Measurements from ENCODE around the gene PMAIP1. TPM values are rescaled to one million over a fixed set of nuclear protein-coding genes. Genes with fewer than 3 reads are reported as not detected.

PMAIP1 gene
- total RNA-seq, 1 donor from 2014 or later: 4.9 TPM

- Mint-ChIP-seq H3K4me3 (ENCODE audit: low read depth) (no peak overlapping the region), H3K36me3 (ENCODE audit: insufficient read depth) (no peaks in the 10 kb centered on the region), H3K9me3 (ENCODE audit: low read depth) (no peaks in the 10 kb centered on the region), H3K27me3 (peaks cover 3% of the 10 kb centered on the region), H3K4me1 (ENCODE audit: low read depth) (no peaks in the 10 kb centered on the region), H3K27ac (no peak overlapping the region)
- TF ChIP-seq, protein P1, sequence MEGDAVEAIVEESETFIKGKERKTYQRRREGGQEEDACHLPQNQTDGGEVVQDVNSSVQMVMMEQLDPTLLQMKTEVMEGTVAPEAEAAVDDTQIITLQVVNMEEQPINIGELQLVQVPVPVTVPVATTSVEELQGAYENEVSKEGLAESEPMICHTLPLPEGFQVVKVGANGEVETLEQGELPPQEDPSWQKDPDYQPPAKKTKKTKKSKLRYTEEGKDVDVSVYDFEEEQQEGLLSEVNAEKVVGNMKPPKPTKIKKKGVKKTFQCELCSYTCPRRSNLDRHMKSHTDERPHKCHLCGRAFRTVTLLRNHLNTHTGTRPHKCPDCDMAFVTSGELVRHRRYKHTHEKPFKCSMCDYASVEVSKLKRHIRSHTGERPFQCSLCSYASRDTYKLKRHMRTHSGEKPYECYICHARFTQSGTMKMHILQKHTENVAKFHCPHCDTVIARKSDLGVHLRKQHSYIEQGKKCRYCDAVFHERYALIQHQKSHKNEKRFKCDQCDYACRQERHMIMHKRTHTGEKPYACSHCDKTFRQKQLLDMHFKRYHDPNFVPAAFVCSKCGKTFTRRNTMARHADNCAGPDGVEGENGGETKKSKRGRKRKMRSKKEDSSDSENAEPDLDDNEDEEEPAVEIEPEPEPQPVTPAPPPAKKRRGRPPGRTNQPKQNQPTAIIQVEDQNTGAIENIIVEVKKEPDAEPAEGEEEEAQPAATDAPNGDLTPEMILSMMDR (IDR thresholded peaks at IDR 0.05; ENCODE audit: unreplicated experiment): no peak
- DNase-seq (ENCODE audit: low spot score, unreplicated experiment): no peak
Measured at GRCh38 chr18:59921384-59921891, 21.6 kb downstream of the PMAIP1 start.

DNA sequence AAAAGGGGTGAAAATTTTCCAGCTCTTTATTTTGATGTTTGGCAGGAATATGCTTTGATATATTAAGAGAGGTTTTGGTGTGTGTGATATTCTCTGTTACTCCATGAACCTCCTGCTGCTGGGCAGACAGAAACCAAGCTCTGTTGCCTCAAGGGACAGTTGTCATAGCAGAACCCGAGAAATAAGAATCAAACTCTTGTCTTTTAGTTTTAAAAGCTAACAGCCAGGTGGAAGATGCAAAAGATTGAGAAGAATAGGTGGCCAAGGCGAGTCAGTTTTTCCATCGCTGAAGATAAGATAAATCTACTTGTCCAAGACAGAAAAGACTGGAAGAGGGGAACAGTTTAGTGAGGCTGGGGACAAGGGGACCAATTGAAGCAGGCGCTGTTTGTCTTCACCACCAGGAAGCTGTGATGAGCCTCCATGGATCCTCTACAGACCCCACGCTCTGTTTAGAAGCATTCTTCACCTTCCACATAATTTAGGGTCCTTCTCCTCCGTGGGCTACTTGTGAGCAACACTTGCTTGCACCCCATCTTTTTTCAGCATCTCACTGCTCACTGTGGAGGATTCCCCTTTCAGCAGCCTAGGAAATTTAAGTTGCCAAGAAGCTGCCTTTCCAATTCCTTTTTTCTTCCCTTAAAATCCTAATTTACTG, 23.9 kb downstream of the PMAIP1 start:
- H3K4me3 Mint-ChIP-seq (ENCODE audit: low read depth): no peak overlapping the region
- no peaks in the 10 kb centered on the region for H3K36me3 Mint-ChIP-seq (ENCODE audit: insufficient read depth)
- TF ChIP-seq, protein P1 (IDR thresholded peaks at IDR 0.05; ENCODE audit: unreplicated experiment): no peak
- no peak for DNase-seq (ENCODE audit: low spot score, unreplicated experiment)
- no peaks in the 10 kb centered on the region for H3K4me1 Mint-ChIP-seq (ENCODE audit: low read depth)
- no peak overlapping the region for H3K27ac Mint-ChIP-seq
- no peaks in the 10 kb centered on the region for H3K9me3 Mint-ChIP-seq (ENCODE audit: low read depth)
- peaks cover 3% of the 10 kb centered on the region for H3K27me3 Mint-ChIP-seq

DNA sequence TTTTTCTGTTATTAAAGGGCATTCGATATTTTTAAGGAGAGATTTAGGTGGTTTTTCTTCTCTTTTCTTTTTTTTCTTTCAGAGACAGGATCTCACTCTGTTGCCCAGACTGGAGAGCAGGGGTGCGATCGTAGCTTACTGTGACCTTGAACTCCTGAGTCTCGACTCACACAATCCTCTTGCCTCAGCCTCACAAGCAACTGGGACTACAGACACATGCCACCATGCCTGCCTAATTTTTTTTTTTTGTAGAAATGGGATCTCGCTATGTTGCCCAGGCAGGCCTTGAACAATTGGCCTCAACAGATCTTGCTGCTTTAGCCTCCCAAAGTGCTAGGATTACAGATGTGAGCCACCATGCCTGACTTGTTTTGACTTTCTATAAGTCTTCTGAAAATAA, 26.3 kb downstream of the PMAIP1 start:
- TF ChIP-seq, protein P1 (IDR thresholded peaks at IDR 0.05; ENCODE audit: unreplicated experiment): no peak
- no peaks in the 10 kb centered on the region for H3K36me3 Mint-ChIP-seq (ENCODE audit: insufficient read depth)
- no peak for DNase-seq (ENCODE audit: low spot score, unreplicated experiment)
- no peaks in the 10 kb centered on the region for H3K4me1 Mint-ChIP-seq (ENCODE audit: low read depth)
- H3K4me3 Mint-ChIP-seq (ENCODE audit: low read depth): no peak overlapping the region
- no peaks in the 10 kb centered on the region for H3K9me3 Mint-ChIP-seq (ENCODE audit: low read depth)
- peaks cover 3% of the 10 kb centered on the region for H3K27me3 Mint-ChIP-seq
- H3K27ac Mint-ChIP-seq: no peak overlapping the region

GRCh38 chr18:59927246-59927825, 27.5 kb downstream of the PMAIP1 start:
- Mint-ChIP-seq H3K4me1 (ENCODE audit: low read depth) (no peaks in the 10 kb centered on the region), H3K27ac (no peak overlapping the region), H3K9me3 (ENCODE audit: low read depth) (no peaks in the 10 kb centered on the region), H3K36me3 (ENCODE audit: insufficient read depth) (no peaks in the 10 kb centered on the region), H3K4me3 (ENCODE audit: low read depth) (no peak overlapping the region), H3K27me3 (peaks cover 5% of the 10 kb centered on the region)
- no peak for DNase-seq (ENCODE audit: low spot score, unreplicated experiment)
- TF ChIP-seq, protein P1 (IDR thresholded peaks at IDR 0.05; ENCODE audit: unreplicated experiment): no peak

GRCh38 chr18:59928201-59928600, 28.4 kb downstream of the PMAIP1 start:
- Mint-ChIP-seq H3K4me3 (ENCODE audit: low read depth) (no peak overlapping the region), H3K9me3 (ENCODE audit: low read depth) (no peaks in the 10 kb centered on the region), H3K4me1 (ENCODE audit: low read depth) (no peaks in the 10 kb centered on the region), H3K36me3 (ENCODE audit: insufficient read depth) (no peaks in the 10 kb centered on the region), H3K27me3 (peaks cover 6% of the 10 kb centered on the region), H3K27ac (no peak overlapping the region)
- no peak for DNase-seq (ENCODE audit: low spot score, unreplicated experiment)
- TF ChIP-seq, protein P1 (IDR thresholded peaks at IDR 0.05; ENCODE audit: unreplicated experiment): no peak

All from progenitor cell of endocrine pancreas (in vitro differentiated cells).